ENCODE data around the gene BHLHE23.

The BHLHE23 gene

DNA sequence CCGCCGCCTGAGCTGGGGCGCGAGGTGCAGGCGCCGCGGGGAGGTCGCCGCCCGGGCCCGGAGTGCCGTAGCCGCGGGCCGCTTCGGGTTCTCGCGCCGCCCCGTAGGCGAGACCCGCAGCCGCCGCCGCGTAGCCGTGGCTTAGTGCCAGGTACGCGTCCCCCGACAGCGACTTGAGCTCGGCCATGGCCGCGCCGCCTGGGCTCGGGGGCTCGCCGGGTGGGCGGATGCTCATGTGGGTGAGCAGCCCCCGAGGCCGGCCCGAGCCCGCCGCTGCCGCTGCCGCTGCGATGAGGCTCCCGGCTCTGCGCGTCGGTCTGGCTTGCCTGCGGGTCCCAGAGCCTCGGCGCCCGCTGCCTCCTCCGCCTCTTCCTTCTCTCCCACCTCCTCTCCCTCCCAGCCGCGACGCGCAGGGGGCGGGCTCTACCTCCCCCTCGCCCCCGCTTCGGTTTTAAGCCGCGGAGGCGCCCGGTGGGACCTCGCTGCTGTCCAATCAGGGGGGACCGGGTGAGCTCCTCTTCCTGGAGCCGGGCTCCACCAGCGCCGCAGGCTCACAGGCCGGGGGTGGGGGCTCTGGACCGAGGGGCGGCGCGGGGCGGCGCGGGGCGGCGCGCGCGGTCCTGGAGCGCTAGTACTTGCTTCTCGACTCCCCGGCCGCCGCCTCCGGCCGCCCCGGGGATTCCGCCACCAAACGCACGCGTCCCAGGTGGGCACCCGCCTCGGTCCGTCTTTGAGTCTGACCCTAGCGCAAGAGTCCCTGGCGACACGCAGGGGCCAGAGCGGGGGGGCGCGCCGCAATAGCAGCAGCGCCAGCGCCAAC is at the start of gene BHLHE23:
Gene BHLHE23 (minus strand): TSS at position 425 of the 820 bp plus-strand sequence. CDS start 190 bp downstream, at position 235.
- DNase-seq (ENCODE audit: low read depth), result no peak

DNA sequence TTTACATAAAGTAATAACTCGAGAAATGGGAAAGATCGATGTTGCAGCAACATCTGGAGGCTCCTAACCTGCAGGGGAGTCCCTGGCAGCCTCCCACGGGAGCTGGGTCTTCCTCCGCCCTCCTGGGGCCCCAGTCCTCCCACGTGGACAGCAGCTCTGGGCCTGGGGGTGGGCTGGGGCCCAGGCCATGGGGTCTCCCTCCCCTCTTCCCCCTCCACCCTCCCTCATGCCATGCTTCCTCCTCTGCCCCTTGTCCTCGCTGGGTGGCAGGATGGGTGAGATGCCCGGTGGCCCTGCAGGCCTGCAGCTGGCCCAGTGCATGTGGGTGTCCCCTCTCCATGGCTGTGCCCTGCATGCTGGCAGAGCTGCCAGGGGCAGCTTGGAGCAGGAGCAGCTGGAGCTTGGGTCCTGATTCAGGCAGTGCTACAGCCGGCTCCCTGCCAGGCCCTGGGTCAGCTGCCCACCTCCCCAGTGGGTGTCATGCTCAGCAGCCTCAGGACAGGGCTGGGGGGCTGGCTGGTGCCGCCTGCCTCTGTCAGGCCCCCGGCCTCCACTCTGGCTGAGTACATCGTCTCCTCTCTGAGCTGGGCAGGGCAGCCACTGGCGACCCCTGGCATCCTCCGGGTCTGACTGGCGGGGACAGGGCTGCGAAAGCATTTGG is 48.9 kb upstream of the BHLHE23 start:
- no peak for DNase-seq (ENCODE audit: low read depth)

DNA sequence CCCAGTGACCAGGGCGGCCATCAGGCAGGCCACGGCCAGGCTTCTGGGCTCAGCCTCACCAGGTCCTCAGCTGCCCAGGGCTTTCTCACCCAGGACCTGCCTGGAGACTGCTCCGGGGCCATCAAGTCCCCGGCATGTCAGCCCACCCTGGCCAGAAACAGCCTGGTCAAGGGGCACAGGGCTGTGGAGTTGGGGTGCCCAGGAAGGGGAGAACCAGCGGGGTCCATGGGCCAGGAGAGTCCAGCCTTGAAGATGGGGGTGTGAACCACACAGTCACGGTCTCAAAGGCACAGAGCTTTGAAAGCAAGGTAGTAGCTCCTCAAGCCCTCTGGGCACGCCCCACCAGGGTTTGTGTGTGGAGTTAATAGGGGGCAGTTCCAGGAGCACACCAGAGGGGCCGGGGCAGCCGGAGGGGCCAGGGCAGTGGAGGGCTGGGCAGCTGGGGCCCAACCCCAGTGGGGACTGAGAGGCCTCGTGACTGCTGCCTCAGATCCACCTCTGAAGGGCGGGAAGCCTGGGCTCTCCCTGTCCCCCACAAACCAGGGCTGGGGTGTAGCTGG is 48.0 kb upstream of the BHLHE23 start:
- no peak for DNase-seq (ENCODE audit: low read depth)

DNA sequence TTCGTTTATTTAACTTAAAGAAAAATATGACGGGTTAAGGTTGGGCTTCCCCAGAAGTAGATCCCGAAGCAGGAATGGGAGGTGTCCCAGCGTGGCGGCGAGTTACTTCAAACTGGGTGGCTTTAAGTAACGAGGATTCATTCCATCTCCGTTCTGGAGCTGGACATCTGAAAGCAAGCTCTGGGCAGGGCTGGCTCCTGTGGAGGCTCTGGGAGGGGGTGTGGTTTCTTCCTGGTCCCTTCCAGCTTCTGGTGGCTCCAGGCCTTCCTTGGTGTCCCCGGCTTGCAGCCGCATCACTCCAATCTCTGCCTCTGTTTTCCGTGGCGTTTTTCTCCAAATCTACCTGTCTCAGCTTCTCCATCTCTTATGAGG is 47.3 kb upstream of the BHLHE23 start:
- DNase-seq (ENCODE audit: low read depth), result no peak

GRCh38 chr20:63053432-63054102 is 46.8 kb upstream of the BHLHE23 start:
- DNase-seq (ENCODE audit: low read depth), result no peak

GRCh38 chr20:63052571-63053431 is 46.0 kb upstream of the BHLHE23 start:
- no peak for DNase-seq (ENCODE audit: low read depth)

DNA sequence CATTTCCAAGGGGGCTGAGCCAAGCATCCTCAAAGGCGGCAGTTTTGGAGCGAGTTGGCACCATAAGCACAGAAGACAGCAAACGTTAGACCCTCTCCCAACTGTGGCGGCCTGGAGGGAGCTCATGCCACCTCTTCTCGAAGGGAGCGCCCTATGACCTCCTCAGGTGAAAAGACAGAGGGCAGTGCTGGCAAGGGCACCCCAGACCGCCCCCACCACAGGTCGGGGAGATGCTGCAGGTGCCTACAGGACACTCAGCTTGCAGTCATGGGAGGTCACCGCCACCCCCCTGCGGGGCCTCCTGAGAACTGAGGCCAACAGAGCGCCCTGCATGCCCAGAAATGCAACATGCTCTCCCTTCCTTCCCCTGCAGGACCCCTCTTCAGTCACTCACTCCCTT is 45.1 kb upstream of the BHLHE23 start:
- no peak for DNase-seq (ENCODE audit: low read depth)

DNA sequence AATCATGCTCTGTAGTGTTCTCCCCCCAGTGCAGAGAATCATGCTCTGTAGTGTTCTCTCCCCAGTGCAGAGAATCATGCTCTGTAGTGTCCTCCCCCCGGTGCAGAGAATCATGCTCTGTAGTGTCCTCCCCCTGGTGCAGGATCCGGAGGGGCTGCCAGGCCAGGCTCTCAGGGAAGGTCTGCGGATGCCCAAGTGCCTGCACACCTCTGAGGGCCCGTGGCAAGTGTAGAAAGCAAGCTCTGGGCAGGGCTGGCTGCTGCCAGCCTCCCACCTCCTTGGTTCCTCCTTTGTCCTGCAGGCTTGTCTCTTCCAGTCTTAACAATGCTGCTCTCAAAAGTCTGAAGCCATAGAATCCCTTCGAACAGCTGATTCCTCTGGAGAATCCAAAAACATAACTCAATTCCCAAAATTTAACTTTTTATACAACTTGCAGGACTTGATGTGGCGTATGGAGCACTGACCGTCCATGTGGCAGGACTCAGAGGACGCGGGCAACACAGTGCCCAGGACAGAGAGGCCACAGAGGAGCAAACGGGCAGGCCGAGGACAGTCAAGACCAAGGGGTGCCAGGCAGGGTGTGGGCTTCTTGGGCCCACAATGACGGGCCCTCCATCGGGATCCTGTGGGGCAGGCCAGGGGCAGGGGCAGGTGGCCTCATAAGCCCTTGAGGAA is 44.6 kb upstream of the BHLHE23 start:
- DNase-seq (ENCODE audit: low read depth), result no peak

DNA sequence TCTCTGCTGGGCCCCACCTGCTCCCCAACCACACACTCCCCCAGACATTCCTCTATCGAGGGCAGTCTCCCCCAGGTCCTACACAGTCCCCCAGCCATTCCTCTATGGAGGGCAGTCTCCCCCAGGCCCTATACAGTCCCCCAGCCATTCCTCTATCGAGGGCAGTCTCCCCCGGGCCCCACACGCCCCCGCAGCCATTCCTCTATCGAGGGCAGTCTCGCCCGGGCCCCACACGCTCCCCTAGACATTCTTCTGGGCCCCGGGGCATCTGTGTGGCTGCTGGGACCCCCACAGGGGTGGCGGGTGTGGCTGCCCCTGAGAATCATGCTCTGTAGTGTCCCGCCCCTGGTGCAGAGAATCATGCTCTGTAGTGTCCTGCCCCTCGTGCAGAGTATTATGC is 43.6 kb upstream of the BHLHE23 start:
- no peak for DNase-seq (ENCODE audit: low read depth)

DNA sequence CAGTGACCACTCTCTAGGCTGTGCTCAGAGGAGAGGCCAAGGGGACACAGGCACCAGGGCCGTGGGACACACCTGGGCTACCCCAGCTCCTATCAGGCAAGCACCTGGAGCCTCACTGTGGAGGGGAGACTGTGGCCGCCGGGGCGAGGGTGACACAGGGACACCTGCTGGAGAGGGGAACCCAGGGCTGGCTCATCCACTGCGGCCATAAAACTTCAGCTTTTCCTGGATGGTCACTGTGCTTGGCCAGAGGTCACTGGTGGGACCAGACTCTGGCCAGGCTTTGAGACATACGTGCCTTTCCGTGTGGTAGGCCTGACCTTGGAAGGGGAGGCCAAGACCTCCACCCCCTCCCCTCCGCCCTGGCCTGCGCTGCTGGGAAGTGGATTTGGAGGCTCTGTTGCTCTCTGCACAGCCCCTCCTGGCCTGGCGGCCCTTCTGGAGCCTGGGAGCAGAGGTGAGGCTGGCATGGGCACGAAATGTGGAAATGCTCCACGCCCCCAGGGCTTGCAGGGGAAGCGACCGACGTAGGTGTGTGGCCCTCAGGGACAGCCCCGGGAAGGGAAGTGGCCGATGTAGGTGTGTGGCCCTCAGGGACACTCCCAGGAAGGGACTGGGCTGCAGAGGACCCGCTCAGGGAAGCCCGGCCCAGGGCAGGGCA is 42.9 kb upstream of the BHLHE23 start:
- DNase-seq (ENCODE audit: low read depth), result no peak

GRCh38 chr20:63049191-63049518 is 42.4 kb upstream of the BHLHE23 start:
- no peak for DNase-seq (ENCODE audit: low read depth)

- DNase-seq (ENCODE audit: low read depth), result no peak
Measured at GRCh38 chr20:63048516-63049190, 41.9 kb upstream of the BHLHE23 start.

DNA sequence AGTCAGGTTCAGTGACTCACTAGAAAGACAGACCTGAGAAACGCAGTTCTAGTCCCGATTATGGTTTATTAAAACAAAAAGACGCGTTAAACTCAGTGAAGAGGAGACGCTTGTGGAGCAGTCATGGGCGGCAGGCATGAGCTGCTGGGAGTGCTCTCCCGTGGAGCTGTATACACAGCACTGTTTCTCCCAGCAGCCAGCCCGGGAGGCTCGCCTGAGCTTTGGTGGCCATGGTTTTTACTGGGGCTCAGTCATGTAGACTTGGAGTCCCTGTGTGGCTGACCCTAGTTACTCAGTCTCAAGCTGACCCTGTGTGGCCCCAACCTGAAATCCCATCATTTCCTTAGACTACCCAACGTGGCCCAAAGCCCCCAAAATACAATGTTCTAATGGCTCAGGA is 41.2 kb upstream of the BHLHE23 start:
- no peak for DNase-seq (ENCODE audit: low read depth)

DNA sequence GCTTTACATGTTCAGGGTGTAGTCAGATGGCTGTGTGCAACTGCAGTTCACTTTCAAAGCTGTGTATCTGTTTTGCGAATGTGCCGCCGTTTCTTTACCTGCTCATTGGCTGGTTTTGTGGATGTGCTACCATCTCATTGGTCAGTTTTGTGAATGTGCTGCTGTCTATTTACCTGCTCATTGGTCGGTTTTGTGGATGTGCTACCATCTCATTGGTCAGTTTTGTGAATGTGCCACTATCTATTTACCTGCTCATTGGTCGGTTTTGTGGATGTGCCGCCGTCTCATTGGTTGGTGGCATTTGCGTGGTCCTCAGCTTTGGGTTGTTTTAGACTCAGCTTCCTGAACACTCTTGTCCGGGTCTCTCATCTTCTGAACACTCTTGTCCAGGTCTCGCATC is 40.5 kb upstream of the BHLHE23 start:
- DNase-seq (ENCODE audit: low read depth), result no peak

DNA sequence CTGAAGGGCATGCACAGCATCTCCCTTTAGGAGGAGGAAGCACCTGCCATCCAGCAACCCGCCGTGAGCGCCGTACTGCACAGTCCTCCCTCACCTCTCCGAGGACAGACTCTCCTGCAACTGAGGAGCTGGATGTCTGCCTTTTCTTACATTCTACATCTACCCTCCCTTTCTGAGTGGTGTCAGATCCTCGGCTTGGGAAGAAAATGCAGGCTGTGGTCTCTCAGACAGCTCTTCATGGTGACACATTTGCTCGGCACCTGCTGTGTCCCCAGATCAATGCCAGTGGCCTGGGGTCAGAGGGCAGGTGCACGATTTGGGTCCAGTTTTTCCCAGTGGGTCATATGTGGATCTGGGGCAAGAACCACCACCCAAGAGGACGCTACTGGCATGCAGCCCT is 40.1 kb upstream of the BHLHE23 start:
- no peak for DNase-seq (ENCODE audit: low read depth)

GRCh38 chr20:63045991-63046390 is 39.2 kb upstream of the BHLHE23 start:
- no peak for DNase-seq (ENCODE audit: low read depth)

- DNase-seq (ENCODE audit: low read depth), result no peak
Measured at GRCh38 chr20:63045401-63045800, 38.6 kb upstream of the BHLHE23 start.

DNA sequence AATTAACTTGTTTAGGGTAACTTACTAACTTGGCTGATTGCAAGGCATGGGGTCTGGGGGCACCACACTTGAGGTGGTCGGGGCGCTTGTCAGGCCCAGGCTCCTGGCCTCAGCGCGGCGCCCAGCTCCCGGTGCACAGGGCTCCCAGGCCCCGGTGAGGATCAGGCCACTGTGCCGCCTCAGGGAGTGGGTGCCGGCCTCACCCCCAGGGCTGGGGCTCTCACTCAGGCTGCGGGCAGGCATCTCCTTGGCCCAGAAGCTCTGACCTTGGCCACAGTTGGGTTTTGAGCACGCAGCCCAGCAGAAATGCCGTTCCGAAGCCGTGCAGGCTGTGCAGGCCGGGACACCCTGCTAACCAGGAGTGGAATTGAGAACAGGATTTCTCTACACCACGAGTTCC is 37.8 kb upstream of the BHLHE23 start:
- no peak for DNase-seq (ENCODE audit: low read depth)

DNA sequence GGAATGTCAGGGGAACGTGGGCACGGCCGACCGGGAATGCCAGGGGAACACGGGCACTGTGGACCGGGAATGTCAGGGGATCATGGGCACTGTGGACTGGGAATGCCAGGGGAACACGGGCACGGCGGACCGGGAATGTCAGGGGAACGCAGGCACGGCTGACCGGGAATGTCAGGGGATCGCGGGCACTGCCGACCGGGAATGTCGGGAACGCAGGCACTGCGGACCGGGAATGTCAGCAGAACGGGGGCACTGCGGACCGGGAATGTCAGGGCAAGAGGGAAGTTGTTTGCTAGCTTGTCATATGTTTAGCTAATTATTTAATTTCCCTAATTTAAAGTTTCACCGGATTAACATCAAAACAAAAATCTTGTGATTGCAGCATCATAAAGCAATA is 37.4 kb upstream of the BHLHE23 start:
- DNase-seq (ENCODE audit: low read depth), result no peak

Measured in GM04504 (cell line).